ENCODE measurements around the gene ABI1.

- TF ChIP-seq, protein P1, sequence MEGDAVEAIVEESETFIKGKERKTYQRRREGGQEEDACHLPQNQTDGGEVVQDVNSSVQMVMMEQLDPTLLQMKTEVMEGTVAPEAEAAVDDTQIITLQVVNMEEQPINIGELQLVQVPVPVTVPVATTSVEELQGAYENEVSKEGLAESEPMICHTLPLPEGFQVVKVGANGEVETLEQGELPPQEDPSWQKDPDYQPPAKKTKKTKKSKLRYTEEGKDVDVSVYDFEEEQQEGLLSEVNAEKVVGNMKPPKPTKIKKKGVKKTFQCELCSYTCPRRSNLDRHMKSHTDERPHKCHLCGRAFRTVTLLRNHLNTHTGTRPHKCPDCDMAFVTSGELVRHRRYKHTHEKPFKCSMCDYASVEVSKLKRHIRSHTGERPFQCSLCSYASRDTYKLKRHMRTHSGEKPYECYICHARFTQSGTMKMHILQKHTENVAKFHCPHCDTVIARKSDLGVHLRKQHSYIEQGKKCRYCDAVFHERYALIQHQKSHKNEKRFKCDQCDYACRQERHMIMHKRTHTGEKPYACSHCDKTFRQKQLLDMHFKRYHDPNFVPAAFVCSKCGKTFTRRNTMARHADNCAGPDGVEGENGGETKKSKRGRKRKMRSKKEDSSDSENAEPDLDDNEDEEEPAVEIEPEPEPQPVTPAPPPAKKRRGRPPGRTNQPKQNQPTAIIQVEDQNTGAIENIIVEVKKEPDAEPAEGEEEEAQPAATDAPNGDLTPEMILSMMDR (IDR thresholded peaks at IDR 0.05): no peak
- no peak for TF ChIP-seq POLR2A (IDR thresholded peaks at IDR 0.05)
Measured at GRCh38 chr10:26780793-26781601, 79.8 kb downstream of the ABI1 start.

All from transverse colon (tissue), 3 donors.